Epithelial cell of proximal tubule (primary cell): ENCODE measurements around the gene NDUFA3. TPM values are rescaled to one million over a fixed set of nuclear protein-coding genes. Genes with fewer than 3 reads are reported as not detected.

Experiments used
- DNase-seq: peaks from one replicate; pipeline ENCODE4 v3.0.0-alpha.2; 2011; ENCODE audit warnings: low read depth
- H3K4me3 ChIP-seq: 2 replicates; pipeline ENCODE4 v1.5.1; 2011; ENCODE audit warnings: low read depth, mild to moderate bottlenecking, low read length
- total RNA-seq: library from RNA; depleted of rRNA; stranded (reverse); fragments of >200 nt; gene quantifications from 2 replicates; pipeline ENCODE4 v1.2.3, GENCODE V29; 2015
- TF ChIP-seq, protein P1 (sequence below): conservative IDR thresholded peaks from 2 replicates; pipeline ENCODE4 v1.5.1; 2012; ENCODE audit warnings: low read depth, mild to moderate bottlenecking, low read length

The NDUFA3 gene
- total RNA-seq, 1 donor from 2014 or later: 35.9 TPM

DNA sequence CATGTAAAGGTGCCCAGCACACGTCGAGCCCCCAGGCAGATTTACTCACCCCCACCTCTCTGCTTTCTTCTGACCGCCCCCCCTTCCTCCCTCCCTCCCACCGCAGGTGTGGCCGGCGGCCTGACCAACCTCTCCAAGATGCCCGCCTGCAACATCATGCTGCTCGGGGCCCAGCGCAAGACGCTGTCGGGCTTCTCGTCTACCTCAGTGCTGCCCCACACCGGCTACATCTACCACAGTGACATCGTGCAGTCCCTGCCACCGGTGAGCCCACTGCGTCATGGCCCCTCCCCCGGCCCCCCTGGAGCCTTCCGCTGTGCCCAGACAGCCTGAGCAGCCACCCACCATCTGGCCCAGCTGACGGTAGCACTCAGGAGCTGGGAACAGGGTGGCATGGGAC lies 21.7 kb downstream of the NDUFA3 start:
- TF ChIP-seq, protein P1, sequence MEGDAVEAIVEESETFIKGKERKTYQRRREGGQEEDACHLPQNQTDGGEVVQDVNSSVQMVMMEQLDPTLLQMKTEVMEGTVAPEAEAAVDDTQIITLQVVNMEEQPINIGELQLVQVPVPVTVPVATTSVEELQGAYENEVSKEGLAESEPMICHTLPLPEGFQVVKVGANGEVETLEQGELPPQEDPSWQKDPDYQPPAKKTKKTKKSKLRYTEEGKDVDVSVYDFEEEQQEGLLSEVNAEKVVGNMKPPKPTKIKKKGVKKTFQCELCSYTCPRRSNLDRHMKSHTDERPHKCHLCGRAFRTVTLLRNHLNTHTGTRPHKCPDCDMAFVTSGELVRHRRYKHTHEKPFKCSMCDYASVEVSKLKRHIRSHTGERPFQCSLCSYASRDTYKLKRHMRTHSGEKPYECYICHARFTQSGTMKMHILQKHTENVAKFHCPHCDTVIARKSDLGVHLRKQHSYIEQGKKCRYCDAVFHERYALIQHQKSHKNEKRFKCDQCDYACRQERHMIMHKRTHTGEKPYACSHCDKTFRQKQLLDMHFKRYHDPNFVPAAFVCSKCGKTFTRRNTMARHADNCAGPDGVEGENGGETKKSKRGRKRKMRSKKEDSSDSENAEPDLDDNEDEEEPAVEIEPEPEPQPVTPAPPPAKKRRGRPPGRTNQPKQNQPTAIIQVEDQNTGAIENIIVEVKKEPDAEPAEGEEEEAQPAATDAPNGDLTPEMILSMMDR: no peak
- DNase-seq: no peak
- H3K4me3 ChIP-seq: no peak overlapping the region

DNA sequence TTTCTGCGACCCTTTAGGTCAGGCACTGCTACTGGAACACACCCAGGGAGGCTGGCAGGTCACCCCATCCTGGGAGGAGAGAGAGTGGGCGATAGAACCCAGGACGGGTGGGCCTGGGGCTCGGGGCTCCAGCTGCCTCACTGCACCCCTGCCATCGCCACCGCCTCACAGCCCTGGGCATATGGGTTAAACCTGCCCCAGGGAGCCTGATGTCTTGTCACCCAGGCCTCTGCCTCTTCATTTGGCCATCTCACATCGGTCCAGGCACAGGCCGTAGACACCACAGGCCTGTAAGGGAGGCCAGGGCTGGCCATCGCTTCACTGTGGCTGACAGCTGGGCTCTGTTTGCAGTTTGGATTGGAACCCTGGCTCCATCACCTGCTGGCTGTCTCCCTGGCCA lies 23.1 kb downstream of the NDUFA3 start:
- DNase-seq: no peak
- no peak overlapping the region for H3K4me3 ChIP-seq
- TF ChIP-seq, protein P1: no peak

DNA sequence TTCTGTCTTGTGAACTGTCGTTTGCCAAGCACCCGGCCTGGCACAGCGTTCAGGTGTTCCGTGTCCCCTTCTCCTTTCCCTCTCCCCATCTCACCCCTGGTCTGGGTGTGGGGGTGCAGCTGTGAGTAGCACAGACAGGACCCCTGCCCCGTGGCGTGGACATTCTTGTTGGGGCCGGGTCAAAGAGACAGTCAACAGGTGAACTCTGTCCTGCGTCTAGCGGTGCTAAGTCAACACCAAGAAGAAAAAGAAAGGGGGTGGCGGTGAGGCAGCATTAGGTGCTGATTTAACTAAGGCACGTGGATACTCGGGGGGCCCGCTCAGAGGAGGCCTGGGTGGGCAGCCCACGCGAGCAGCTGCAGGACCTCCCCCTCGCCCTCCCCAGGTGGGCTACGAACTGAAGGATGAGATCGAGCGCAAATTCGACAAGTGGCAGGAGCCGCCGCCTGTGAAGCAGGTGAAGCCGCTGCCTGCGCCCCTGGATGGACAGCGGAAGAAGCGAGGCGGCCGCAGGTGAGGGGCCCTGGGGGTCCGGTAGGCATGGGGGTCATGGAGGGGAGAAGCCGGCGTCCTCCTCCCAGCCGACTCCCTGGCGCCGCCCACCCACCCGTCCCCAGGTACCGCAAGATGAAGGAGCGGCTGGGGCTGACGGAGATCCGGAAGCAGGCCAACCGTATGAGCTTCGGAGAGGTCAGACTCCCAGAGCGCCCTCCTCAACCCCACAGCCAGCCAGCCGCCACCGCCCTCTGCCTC lies 25.2 kb downstream of the NDUFA3 start:
- no peak overlapping the region for H3K4me3 ChIP-seq
- TF ChIP-seq, protein P1: no peak
- DNase-seq: no peak

DNA sequence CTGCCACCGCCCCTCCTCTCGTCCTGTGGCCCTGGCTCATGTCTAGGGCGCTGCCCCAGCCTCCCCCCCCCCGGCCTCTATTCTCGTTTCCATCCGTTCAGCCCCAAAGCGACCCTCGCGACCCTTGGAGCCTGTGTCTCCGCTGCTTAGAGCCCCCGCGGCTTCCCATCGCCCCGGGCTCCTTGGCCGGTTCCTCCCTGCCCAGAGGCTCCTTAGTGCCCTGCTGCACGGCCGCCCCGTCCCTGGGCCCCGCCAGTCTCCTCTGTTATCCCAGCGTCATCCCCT lies 25.7 kb downstream of the NDUFA3 start:
- H3K4me3 ChIP-seq: no peak overlapping the region
- TF ChIP-seq, protein P1: no peak
- DNase-seq: no peak

DNA sequence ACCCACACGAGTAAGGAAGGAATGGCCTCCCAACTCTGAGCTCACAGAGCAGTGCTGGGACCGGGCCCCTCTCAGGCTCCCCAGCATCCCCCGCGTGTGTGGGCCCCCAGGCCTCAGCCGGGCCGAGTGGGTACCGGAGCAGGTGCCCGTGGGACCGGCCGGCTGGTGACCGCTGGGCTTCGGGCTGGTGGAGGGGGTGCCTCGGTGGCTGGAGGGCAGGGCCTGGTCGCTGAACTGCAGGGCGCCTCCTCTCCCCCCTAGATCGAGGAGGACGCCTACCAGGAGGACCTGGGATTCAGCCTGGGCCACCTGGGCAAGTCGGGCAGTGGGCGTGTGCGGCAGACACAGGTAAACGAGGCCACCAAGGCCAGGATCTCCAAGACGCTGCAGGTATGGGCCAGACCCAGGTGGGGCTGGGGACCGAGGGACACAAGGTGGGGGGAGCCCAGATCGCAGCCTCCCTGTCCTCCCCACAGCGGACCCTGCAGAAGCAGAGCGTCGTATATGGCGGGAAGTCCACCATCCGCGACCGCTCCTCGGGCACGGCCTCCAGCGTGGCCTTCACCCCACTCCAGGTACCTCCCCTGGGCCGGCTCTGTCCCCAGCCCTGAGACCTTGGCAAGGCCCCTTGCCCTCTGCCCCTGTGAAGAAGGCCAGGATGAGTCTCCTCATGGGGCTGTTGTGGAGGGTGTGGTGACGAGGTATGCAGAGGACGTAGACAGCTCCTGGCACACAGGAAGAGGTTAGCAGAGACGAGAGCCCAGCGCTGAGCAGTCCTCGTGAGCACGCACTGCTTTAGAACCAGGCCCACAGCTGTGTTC lies 26.4 kb downstream of the NDUFA3 start:
- no peak for DNase-seq
- TF ChIP-seq, protein P1: no peak
- H3K4me3 ChIP-seq: no peak overlapping the region

DNA sequence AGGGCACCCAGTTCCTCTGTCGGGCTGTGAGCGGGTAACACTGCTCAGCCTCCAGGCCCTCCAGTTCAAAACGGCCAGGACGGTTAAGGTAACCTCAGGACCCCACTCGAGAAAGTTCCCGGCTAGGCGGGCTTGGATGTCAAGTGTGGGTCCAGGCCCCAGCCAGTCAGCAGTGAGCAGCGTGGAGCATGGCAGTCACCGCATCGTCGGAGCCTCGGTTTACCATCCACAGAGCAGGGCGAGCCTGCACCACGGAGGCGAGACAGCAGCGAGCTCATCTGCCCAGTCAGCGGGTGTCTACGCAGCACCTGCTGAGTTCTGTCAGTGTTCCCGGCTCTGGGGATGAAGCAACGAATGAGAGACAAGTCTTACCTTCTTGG lies 27.0 kb downstream of the NDUFA3 start:
- no peak overlapping the region for H3K4me3 ChIP-seq
- no peak for DNase-seq
- TF ChIP-seq, protein P1: no peak
